HepG2 (cell line): ENCODE measurements around the gene CDT1. TPM values are rescaled to one million over a fixed set of nuclear protein-coding genes. Genes with fewer than 3 reads are reported as not detected.

Experiments
- ATAC-seq: fragments of 200-7000 bp; cut with Tn5 transposase; 3 replicates; pipeline ENCODE4 v1.9.1; 2020; ENCODE audit warnings: mild to moderate bottlenecking, moderate library complexity
- BruUV-seq: library from RNA; stranded (reverse); fragments of 400-500 nt; replicated peaks from 2 replicates; lab custom pipeline; 2021; lab: Mats Ljungman, UMichigan
- CTCF ChIA-PET: fragments of 300-600 bp; formaldehyde crosslinking; extraction: SDS; loops from one replicate; lab custom pipeline; 2021; ENCODE audit warnings: low total read pairs, inconsistent platforms, low intra/inter-chr PET ratio; lab: Yijun Ruan, JAX
- POLR2A ChIA-PET: fragments of 350-600 bp; sonication (Branson Sonifier 250); formaldehyde crosslinking; loops from one replicate; lab custom pipeline; 2020; ENCODE audit warnings: antibody characterized with exemption, inconsistent platforms; lab: Yijun Ruan, JAX
- DNase-seq: peaks from one replicate; pipeline ENCODE4 v3.0.0-alpha.2; 2015; ENCODE audit warnings: low spot score
- FAIRE-seq: peaks from 3 replicates; lab custom pipeline; 2011; peaks lifted over from hg19 to GRCh38; lab: Jason Lieb, UNC
- H2AFZ ChIP-seq: one replicate; pipeline ENCODE4 v1.6.1; 2011; ENCODE audit warnings: low read length, inconsistent platforms
- H3K27ac ChIP-seq: fragments of 300-600 bp; 3 replicates; pipeline ENCODE4 v1.8.0; 2011; ENCODE audit warnings: mixed run types, mild to moderate bottlenecking, mixed read lengths, low read length, inconsistent platforms; ENCODE audit not compliant: insufficient read depth; ENCODE audit errors: extremely low read length
- H3K27me3 ChIP-seq, 2 experiments: fragments of 200-600 bp in 1 of 2; 2 replicates in 1 of 2; 3 replicates in 1 of 2; pipeline versions ENCODE4 v1.6.0 to v1.8.0; 2011; ENCODE audit warnings: low read length in 2 of 2, mild to moderate bottlenecking in 2 of 2, moderate library complexity in 2 of 2, inconsistent platforms in 1 of 2; ENCODE audit not compliant: insufficient read depth in 2 of 2, control insufficient read depth in 1 of 2
- H3K36me3 ChIP-seq, 2 experiments: fragments of 200-600 bp in 1 of 2; replicated peaks in 1 of 2; 2 replicates in 1 of 2; 3 replicates in 1 of 2; pipeline versions ENCODE4 v1.5.1 to v1.8.0; 2011; ENCODE audit warnings: low read length in 2 of 2, inconsistent platforms in 1 of 2; ENCODE audit not compliant: insufficient read depth in 2 of 2, control insufficient read depth in 1 of 2
- H3K4me1 ChIP-seq: 2 replicates; pipeline ENCODE4 v1.5.1; 2012; ENCODE audit warnings: low read length, inconsistent platforms; ENCODE audit not compliant: insufficient read depth
- H3K4me2 ChIP-seq: 2 replicates; pipeline ENCODE4 v1.6.0; 2011; ENCODE audit warnings: low read depth, low read length, inconsistent platforms
- H3K4me3 ChIP-seq, 3 experiments: fragments of 200-600 bp in 1 of 3; sonication (generic), shearing (Covaris generic) in 1 of 3; replicated peaks in 1 of 3; 2 replicates each; pipeline ENCODE4 v1.5.1; 2011 to 2016; ENCODE audit warnings: low read length in 3 of 3, inconsistent platforms in 2 of 3, low read depth in 2 of 3, mild to moderate bottlenecking in 2 of 3, control low read depth in 1 of 3, mixed read lengths in 1 of 3; ENCODE audit not compliant: insufficient read depth in 1 of 3
- H3K79me2 ChIP-seq: one replicate; pipeline ENCODE4 v1.6.1; 2011; ENCODE audit warnings: low read length, inconsistent platforms; ENCODE audit not compliant: insufficient read depth
- H3K9ac ChIP-seq: 2 replicates; pipeline ENCODE4 v1.6.0; 2011; ENCODE audit warnings: mild to moderate bottlenecking, low read depth, low read length, inconsistent platforms; ENCODE audit not compliant: insufficient read depth
- H3K9me3 ChIP-seq: 2 replicates; pipeline ENCODE4 v1.5.1; 2012; ENCODE audit warnings: mild to moderate bottlenecking, low read length
- H4K20me1 ChIP-seq: 2 replicates; pipeline ENCODE4 v1.6.0; 2011; ENCODE audit warnings: inconsistent platforms, mild to moderate bottlenecking, low read length, moderate library complexity; ENCODE audit not compliant: insufficient read depth
- AHR ChIP-seq: IDR thresholded peaks from 2 replicates; pipeline ENCODE4 v1.6.1; 2018; ENCODE audit warnings: missing genetic modification reagents, missing compliant biosample characterization
- FOXK1 ChIP-seq: sonication (generic); formaldehyde crosslinking; IDR thresholded peaks from 2 replicates; pipeline ENCODE4 v1.4.0; 2020; ENCODE audit warnings: low read depth, missing genetic modification reagents, borderline replicate concordance
- MAZ ChIP-seq, 2 experiments: sonication (generic) in 1 of 2; formaldehyde crosslinking in 1 of 2; IDR thresholded peaks; 2 replicates each; pipeline versions ENCODE4 v1.5.0 to v1.6.1; 2012 to 2020; ENCODE audit warnings: low read depth in 2 of 2, mild to moderate bottlenecking in 2 of 2, borderline replicate concordance in 1 of 2, improper control_type of control experiment in 1 of 2, low read length in 1 of 2, missing genetic modification reagents in 1 of 2, moderate library complexity in 1 of 2
- MED1 ChIP-seq: sonication (generic); formaldehyde crosslinking; IDR thresholded peaks from 2 replicates; pipeline ENCODE4 v1.4.0; 2020; ENCODE audit warnings: missing genetic modification reagents
- PLRG1 ChIP-seq: fragments of 450-650 bp; conservative IDR thresholded peaks from 2 replicates; pipeline ENCODE4 v1.6.1; 2016
- TAF1 ChIP-seq: sonication (generic); formaldehyde crosslinking; IDR thresholded peaks from 2 replicates; pipeline ENCODE4 v1.4.0; 2020; ENCODE audit warnings: missing genetic modification reagents
- YEATS4 ChIP-seq: sonication (generic); formaldehyde crosslinking; IDR thresholded peaks from 2 replicates; pipeline ENCODE4 v1.4.0; 2020; ENCODE audit warnings: missing genetic modification reagents, borderline replicate concordance
- ZBTB38 ChIP-seq: sonication (generic); formaldehyde crosslinking; IDR thresholded peaks from 2 replicates; pipeline ENCODE4 v1.5.1; 2020; ENCODE audit warnings: mild to moderate bottlenecking, missing genetic modification reagents
- ZNF329 ChIP-seq: sonication (generic); formaldehyde crosslinking; IDR thresholded peaks from 2 replicates; pipeline ENCODE4 v1.9.0; 2021; ENCODE audit warnings: low read depth, mild to moderate bottlenecking, missing genetic modification reagents
- ZNF484 ChIP-seq: sonication (generic); formaldehyde crosslinking; IDR thresholded peaks from 2 replicates; pipeline ENCODE4 v1.5.1; 2020; ENCODE audit warnings: mild to moderate bottlenecking, low read depth, missing genetic modification reagents, borderline replicate concordance
- ZNF543 ChIP-seq: sonication (generic); formaldehyde crosslinking; IDR thresholded peaks from 2 replicates; pipeline ENCODE4 v1.4.0; 2020; ENCODE audit warnings: mild to moderate bottlenecking, missing genetic modification reagents
- WGBS: methylation state at CpG from one replicate; pipeline ENCODE4 v1.1.6; 2017; ENCODE audit warnings: low lambda C conversion rate; 5-methylcytosine and 5-hydroxymethylcytosine counted together
- in situ Hi-C: cut with HindIII; loops from 2 replicates; pipeline ENCODE4 v1.10.0; 2017; ENCODE audit warnings: low pct_unique_long_range_greater_than_20kb; ENCODE audit not compliant: extremely low pct_ligation_motif_present
- intact Hi-C: fragments of 100-400 bp; cut with micrococcal nuclease; formaldehyde crosslinking; loops from one replicate; pipeline ENCODE4 v1.10.0; 2022; ENCODE audit not compliant: unreplicated experiment
- polyA plus RNA-seq, 8 experiments: library from polyadenylated mRNA; depleted of rRNA in 3 of 8; stranded (reverse) in 7 of 8; unstranded in 1 of 8; fragments of >200 nt; fragmentation: Illumina TruSeq in 4 of 8; extraction: Trizol in 4 of 8; gene quantifications; 2 replicates each; pipeline versions ENCODE4 v1.2.1 to v1.2.3, GENCODE V29; 2011 to 2016; ENCODE audit warnings: low read depth in 4 of 8, missing spikeins in 1 of 8, mixed read lengths in 1 of 8; ENCODE audit not compliant: insufficient read depth in 1 of 8
- total RNA-seq, 5 experiments: library from RNA; depleted of rRNA; stranded (reverse); fragments of >200 nt; fragmentation: Illumina TruSeq; extraction: Trizol; gene quantifications; 2 replicates each; pipeline ENCODE4 v1.2.3, GENCODE V29; 2016; ENCODE audit warnings: low read depth in 1 of 5
- TF ChIP-seq, protein P1 (sequence below): sonication (generic); formaldehyde crosslinking; IDR thresholded peaks from 2 replicates; pipeline ENCODE4 v1.4.0; 2020; ENCODE audit warnings: missing genetic modification reagents; ENCODE audit errors: not compliant biosample characterization
- TF ChIP-seq, protein P2 (sequence below): sonication (generic); formaldehyde crosslinking; IDR thresholded peaks from 2 replicates; pipeline ENCODE4 v1.5.1; 2020; ENCODE audit warnings: missing genetic modification reagents, mild to moderate bottlenecking, borderline replicate concordance
- TF ChIP-seq, protein P3 (sequence below), 2 experiments: sonication (generic) in 1 of 2; formaldehyde crosslinking in 1 of 2; IDR thresholded peaks; 2 replicates each; pipeline versions ENCODE4 v1.4.0 to v1.6.1; 2018 to 2020; ENCODE audit warnings: missing genetic modification reagents in 2 of 2, borderline replicate concordance in 1 of 2, low read depth in 1 of 2, mild to moderate bottlenecking in 1 of 2, missing biosample characterization in 1 of 2
- TF ChIP-seq, protein P4 (sequence below): sonication (generic); formaldehyde crosslinking; IDR thresholded peaks from 2 replicates; pipeline ENCODE4 v1.8.0; 2022; ENCODE audit warnings: mild to moderate bottlenecking, missing genetic modification reagents; ENCODE audit not compliant: insufficient replicate concordance

Gene CDT1
- total and polyA plus RNA-seq, 2 of the 13 experiments (the other 11 are each of a cell fraction or from before 2014, with no cell fraction given) = 23.1 to 23.8 TPM

DNA sequence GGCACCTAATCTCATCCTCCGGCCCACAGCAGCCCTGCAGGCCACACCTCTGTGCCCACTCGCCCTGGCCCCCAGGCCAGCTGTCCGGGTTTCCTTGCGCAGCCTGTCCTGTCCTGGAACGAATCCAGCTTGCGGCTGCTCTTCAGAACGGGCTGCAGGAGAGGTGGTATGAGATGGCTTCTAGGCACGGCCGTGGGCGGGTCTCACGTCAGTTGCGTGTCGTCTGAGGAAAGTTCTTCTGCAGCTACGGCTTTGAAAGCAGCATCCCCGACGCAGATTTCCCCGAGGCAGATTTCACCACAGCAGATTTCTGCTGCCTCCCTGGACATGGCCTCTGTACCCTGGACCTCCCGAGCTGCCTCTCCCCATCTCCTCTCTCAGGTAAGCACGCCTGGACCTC lies 35.0 kb downstream of the CDT1 start (continued):
- 0 out of 2 replicates have a peak, but pooled peaks have one; percentile 6 for TF ChIP-seq YEATS4 (CRISPR knock-in tag)
- TF ChIP-seq PLRG1 = no peak

DNA sequence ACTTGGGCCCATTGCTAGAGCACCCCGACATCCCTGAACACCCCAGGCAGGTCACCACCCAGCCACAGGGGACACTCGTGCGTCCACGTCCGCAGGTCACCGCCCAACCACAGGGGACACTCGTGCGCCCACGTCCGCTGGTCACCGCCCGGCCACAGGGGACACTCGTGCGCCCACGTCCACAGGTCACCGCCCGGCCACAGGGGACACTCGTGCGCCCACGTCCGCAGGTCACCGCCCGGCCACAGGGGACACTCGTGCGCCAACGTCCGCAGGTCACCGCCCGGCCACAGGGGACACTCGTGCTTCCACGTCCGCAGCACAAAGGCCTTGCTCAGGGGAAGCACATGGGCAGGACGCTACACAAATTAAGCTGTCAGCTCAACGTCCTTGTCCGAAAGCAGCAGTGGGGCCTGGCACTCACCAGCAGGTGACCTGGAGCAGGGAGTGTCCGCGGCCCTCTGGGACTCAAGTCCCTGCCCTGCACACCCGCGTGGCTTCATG lies 35.5 kb downstream of the CDT1 start:
- peak; percentile 33 for ATAC-seq
- H3K36me3 ChIP-seq = no peaks in the 10 kb centered on the region
- CTCF ChIA-PET = interaction anchor here (0.6 to 2.5 kb wide), 8 partner anchors 18 to 329 kb away, joined by 3 to 22 read pairs (median 4); partner anchors contain the start of genes APRT, GALNS, RNF166 and TRAPPC2L
- TF ChIP-seq ZBTB38 (peak; percentile 99), ZNF543 (CRISPR knock-in tag) (peak; percentile 66; the same call in 1 of the 2 replicates), ZNF484 (CRISPR knock-in tag) (no peak), MED1 (0 out of 2 replicates have a peak, but pooled peaks have one; percentile 13), AHR (CRISPR knock-in tag) (0 out of 2 replicates have a peak, but pooled peaks have one; percentile 47), FOXK1 (CRISPR knock-in tag) (0 out of 2 replicates have a peak, but pooled peaks have one; percentile 9), ZNF329 (CRISPR knock-in tag) (no peak), TAF1 (CRISPR knock-in tag) (peak; percentile 47; the same call in 1 of the 2 replicates), MAZ (IDR thresholded peaks at IDR 0.05; ENCODE audit: borderline replicate concordance, low read depth, low read length) (0 out of 2 replicates have a peak, but pooled peaks have one; percentile 26), MAZ (CRISPR knock-in tag; IDR thresholded peaks at IDR 0.05; ENCODE audit: low read depth) (no peak)
- TF ChIP-seq, protein P1, sequence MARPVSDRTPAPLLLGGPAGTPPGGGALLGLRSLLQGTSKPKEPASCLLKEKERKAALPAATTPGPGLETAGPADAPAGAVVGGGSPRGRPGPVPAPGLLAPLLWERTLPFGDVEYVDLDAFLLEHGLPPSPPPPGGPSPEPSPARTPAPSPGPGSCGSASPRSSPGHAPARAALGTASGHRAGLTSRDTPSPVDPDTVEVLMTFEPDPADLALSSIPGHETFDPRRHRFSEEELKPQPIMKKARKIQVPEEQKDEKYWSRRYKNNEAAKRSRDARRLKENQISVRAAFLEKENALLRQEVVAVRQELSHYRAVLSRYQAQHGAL (CRISPR knock-in tag) = no peak
- TF ChIP-seq, protein P2, sequence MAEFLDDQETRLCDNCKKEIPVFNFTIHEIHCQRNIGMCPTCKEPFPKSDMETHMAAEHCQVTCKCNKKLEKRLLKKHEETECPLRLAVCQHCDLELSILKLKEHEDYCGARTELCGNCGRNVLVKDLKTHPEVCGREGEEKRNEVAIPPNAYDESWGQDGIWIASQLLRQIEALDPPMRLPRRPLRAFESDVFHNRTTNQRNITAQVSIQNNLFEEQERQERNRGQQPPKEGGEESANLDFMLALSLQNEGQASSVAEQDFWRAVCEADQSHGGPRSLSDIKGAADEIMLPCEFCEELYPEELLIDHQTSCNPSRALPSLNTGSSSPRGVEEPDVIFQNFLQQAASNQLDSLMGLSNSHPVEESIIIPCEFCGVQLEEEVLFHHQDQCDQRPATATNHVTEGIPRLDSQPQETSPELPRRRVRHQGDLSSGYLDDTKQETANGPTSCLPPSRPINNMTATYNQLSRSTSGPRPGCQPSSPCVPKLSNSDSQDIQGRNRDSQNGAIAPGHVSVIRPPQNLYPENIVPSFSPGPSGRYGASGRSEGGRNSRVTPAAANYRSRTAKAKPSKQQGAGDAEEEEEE = no peak
- TF ChIP-seq, protein P3, sequence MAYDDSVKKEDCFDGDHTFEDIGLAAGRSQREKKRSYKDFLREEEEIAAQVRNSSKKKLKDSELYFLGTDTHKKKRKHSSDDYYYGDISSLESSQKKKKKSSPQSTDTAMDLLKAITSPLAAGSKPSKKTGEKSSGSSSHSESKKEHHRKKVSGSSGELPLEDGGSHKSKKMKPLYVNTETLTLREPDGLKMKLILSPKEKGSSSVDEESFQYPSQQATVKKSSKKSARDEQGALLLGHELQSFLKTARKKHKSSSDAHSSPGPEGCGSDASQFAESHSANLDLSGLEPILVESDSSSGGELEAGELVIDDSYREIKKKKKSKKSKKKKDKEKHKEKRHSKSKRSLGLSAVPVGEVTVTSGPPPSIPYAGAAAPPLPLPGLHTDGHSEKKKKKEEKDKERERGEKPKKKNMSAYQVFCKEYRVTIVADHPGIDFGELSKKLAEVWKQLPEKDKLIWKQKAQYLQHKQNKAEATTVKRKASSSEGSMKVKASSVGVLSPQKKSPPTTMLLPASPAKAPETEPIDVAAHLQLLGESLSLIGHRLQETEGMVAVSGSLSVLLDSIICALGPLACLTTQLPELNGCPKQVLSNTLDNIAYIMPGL (CRISPR knock-in tag; IDR thresholded peaks at IDR 0.05; ENCODE audit: borderline replicate concordance in 1 of 2, low read depth in 1 of 2) = peak; percentile 92 to 94
- TF ChIP-seq, protein P4, sequence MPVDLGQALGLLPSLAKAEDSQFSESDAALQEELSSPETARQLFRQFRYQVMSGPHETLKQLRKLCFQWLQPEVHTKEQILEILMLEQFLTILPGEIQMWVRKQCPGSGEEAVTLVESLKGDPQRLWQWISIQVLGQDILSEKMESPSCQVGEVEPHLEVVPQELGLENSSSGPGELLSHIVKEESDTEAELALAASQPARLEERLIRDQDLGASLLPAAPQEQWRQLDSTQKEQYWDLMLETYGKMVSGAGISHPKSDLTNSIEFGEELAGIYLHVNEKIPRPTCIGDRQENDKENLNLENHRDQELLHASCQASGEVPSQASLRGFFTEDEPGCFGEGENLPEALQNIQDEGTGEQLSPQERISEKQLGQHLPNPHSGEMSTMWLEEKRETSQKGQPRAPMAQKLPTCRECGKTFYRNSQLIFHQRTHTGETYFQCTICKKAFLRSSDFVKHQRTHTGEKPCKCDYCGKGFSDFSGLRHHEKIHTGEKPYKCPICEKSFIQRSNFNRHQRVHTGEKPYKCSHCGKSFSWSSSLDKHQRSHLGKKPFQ (CRISPR knock-in tag) = no peak

More for the DNA sequence above, 35.5 kb downstream of the CDT1 start:
- 79% methylated on average over 18 of the region's 39 CpGs for WGBS
- in situ Hi-C loops = no loop called here
- Histone ChIP-seq H3K4me1 (no peaks in the 10 kb centered on the region), H3K27me3 (no peaks in the 10 kb centered on the region), H2AFZ (no peak overlapping the region), H3K4me3 (no peak overlapping the region), H3K27ac (peak overlapping the region; percentile 7), H3K9ac (no peak overlapping the region), H3K9me3 (no peaks in the 10 kb centered on the region), H4K20me1 (no peaks in the 10 kb centered on the region), H3K4me2 (no peak overlapping the region), H3K79me2 (no peaks in the 10 kb centered on the region)
- no TSS peak for BruUV-seq
- FAIRE-seq (peak; percentile 76), DNase-seq (peak; percentile 71)
- intact Hi-C loops = loop anchor here (1.0 kb wide), 1 partner anchor 18 kb away; the partner anchor contains the start of gene TRAPPC2L
- POLR2A ChIA-PET = interaction anchor here (1.0 to 1.1 kb wide), 2 partner anchors 30 to 362 kb away, joined by 3 to 5 read pairs; no protein-coding TSS in a partner anchor
